Raji (cell line): Measurements from ENCODE around the gene PSMA3.

Experiments used
- POLR2A ChIP-seq: IDR thresholded peaks from 2 replicates; pipeline ENCODE4 v1.6.1; 2011; ENCODE audit warnings: low read depth, low read length, control low read depth; ENCODE audit not compliant: insufficient read depth

PSMA3 gene

GRCh38 chr14:58307597-58308316 lies 63.1 kb downstream of the PSMA3 start:
- TF ChIP-seq POLR2A = no peak

- no peak for TF ChIP-seq POLR2A
These were observed 64.4 kb downstream of the PSMA3 start for GRCh38 chr14:58309086-58309485.

- TF ChIP-seq POLR2A = no peak
These were observed 69.1 kb downstream of the PSMA3 start for GRCh38 chr14:58313699-58314098.

- no peak for TF ChIP-seq POLR2A
These were observed 71.0 kb downstream of the PSMA3 start for GRCh38 chr14:58315606-58316005.
